ENCODE data around the gene APBA1.

GRCh38 chr9:69689991-69690538, 17.9 kb upstream of the APBA1 start:
- TF ChIP-seq, protein P1, sequence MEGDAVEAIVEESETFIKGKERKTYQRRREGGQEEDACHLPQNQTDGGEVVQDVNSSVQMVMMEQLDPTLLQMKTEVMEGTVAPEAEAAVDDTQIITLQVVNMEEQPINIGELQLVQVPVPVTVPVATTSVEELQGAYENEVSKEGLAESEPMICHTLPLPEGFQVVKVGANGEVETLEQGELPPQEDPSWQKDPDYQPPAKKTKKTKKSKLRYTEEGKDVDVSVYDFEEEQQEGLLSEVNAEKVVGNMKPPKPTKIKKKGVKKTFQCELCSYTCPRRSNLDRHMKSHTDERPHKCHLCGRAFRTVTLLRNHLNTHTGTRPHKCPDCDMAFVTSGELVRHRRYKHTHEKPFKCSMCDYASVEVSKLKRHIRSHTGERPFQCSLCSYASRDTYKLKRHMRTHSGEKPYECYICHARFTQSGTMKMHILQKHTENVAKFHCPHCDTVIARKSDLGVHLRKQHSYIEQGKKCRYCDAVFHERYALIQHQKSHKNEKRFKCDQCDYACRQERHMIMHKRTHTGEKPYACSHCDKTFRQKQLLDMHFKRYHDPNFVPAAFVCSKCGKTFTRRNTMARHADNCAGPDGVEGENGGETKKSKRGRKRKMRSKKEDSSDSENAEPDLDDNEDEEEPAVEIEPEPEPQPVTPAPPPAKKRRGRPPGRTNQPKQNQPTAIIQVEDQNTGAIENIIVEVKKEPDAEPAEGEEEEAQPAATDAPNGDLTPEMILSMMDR (optimal IDR thresholded peaks at IDR 0.05 in 1 of 3, IDR thresholded peaks at IDR 0.05 in 1 of 3, conservative IDR thresholded peaks at IDR 0.05 in 1 of 3; ENCODE audit: extremely low read depth in 1 of 3, insufficient read depth in 2 of 3, low read length in 3 of 3), result no peak
- no peak for TF ChIP-seq EZH2 (IDR thresholded peaks at IDR 0.05; ENCODE audit: low read length)

All from keratinocyte (primary cell).